Activated naive CD4-positive, alpha-beta T cell treated with anti-CD3 and anti-CD28 coated beads, Interleukin-2, amount 10 ng/mL, durations not matched to agents 7 days and 5 days (primary cell): ENCODE results near the gene ITGB5.
A peak's percentile ranks its signal among the peaks of the same experiment; 100 is the strongest.

Experiments
- CTCF ChIA-PET: fragments of 350-600 bp; sonication (Branson Sonifier 250); formaldehyde crosslinking; loops from one replicate; lab custom pipeline; 2021; ENCODE audit warnings: antibody characterized with exemption; lab: Charles Lee
- DNase-seq: peaks from one replicate; pipeline ENCODE4 v3.0.0-alpha.2; 2020
- H3K27ac Mint-ChIP-seq: one replicate; pipeline ENCODE4 v1.8.0; 2021; ENCODE audit warnings: mild to moderate bottlenecking, moderate library complexity, mixed read lengths
- H3K27me3 Mint-ChIP-seq: one replicate; pipeline ENCODE4 v1.8.0; 2021; ENCODE audit warnings: mild to moderate bottlenecking, mixed read lengths
- H3K36me3 Mint-ChIP-seq: one replicate; pipeline ENCODE4 v1.8.0; 2021; ENCODE audit warnings: mixed read lengths
- H3K4me1 Mint-ChIP-seq: one replicate; pipeline ENCODE4 v1.8.0; 2021; ENCODE audit warnings: mixed read lengths
- H3K4me3 Mint-ChIP-seq: one replicate; pipeline ENCODE4 v1.8.0; 2021; ENCODE audit warnings: mild to moderate bottlenecking, moderate library complexity, mixed read lengths
- H3K9me3 Mint-ChIP-seq: one replicate; pipeline ENCODE4 v1.8.0; 2021; ENCODE audit warnings: mixed read lengths

The ITGB5 gene

GRCh38 chr3:124846189-124846588 lies 41.0 kb downstream of the ITGB5 start:
- Mint-ChIP-seq H3K27me3 (peaks cover 22% of the 10 kb centered on the region), H3K4me1 (no peaks in the 10 kb centered on the region), H3K36me3 (no peaks in the 10 kb centered on the region), H3K9me3 (no peaks in the 10 kb centered on the region), H3K4me3 (no peak overlapping the region), H3K27ac (no peak overlapping the region)
- no peak for DNase-seq
- CTCF ChIA-PET: interaction anchor here (3.0 kb wide), 1 partner anchor 56 kb away, joined by 15 read pairs; no protein-coding TSS in a partner anchor

GRCh38 chr3:124845406-124845805 lies 41.8 kb downstream of the ITGB5 start:
- Mint-ChIP-seq H3K4me3 (no peak overlapping the region), H3K27ac (no peak overlapping the region), H3K4me1 (no peaks in the 10 kb centered on the region), H3K36me3 (no peaks in the 10 kb centered on the region), H3K27me3 (peaks cover 24% of the 10 kb centered on the region), H3K9me3 (no peaks in the 10 kb centered on the region)
- CTCF ChIA-PET: interaction anchor here (3.0 kb wide), 1 partner anchor 57 kb away, joined by 15 read pairs; no protein-coding TSS in a partner anchor
- DNase-seq: no peak

- H3K4me3 Mint-ChIP-seq: no peak overlapping the region
- CTCF ChIA-PET: interaction anchor here (3.0 kb wide), 1 partner anchor 59 kb away, joined by 15 read pairs; no protein-coding TSS in a partner anchor
- no peaks in the 10 kb centered on the region for H3K36me3 Mint-ChIP-seq
- H3K4me1 Mint-ChIP-seq: no peaks in the 10 kb centered on the region
- H3K27ac Mint-ChIP-seq: no peak overlapping the region
- H3K27me3 Mint-ChIP-seq: peaks cover 21% of the 10 kb centered on the region
- no peak for DNase-seq
- no peaks in the 10 kb centered on the region for H3K9me3 Mint-ChIP-seq
Measured at GRCh38 chr3:124843506-124844177, 43.5 kb downstream of the ITGB5 start.

DNA sequence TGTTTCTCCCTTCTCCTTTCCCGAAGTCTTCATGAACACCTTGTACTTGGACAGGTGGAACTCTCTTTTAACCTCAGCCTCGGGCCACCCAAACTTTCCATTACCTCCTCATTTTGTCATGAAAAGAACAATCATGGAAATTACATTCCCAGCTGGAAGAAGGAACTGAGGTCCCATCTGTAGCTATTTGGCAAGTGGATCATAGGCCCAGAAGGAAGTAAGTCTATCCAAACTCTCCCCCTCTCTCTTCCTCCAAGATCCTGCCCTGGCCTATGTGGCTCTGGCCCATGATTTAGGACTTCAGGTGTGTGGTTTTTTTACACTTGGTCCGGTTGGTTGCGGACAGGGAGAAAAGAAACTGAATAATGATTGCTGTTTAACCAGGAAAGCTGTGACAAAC lies 44.1 kb downstream of the ITGB5 start:
- CTCF ChIA-PET: no interaction called here
- H3K4me3 Mint-ChIP-seq: no peak overlapping the region
- no peak for DNase-seq
- H3K27ac Mint-ChIP-seq: no peak overlapping the region
- no peaks in the 10 kb centered on the region for H3K9me3 Mint-ChIP-seq
- peaks cover 21% of the 10 kb centered on the region for H3K27me3 Mint-ChIP-seq
- H3K36me3 Mint-ChIP-seq: no peaks in the 10 kb centered on the region
- no peaks in the 10 kb centered on the region for H3K4me1 Mint-ChIP-seq

DNA sequence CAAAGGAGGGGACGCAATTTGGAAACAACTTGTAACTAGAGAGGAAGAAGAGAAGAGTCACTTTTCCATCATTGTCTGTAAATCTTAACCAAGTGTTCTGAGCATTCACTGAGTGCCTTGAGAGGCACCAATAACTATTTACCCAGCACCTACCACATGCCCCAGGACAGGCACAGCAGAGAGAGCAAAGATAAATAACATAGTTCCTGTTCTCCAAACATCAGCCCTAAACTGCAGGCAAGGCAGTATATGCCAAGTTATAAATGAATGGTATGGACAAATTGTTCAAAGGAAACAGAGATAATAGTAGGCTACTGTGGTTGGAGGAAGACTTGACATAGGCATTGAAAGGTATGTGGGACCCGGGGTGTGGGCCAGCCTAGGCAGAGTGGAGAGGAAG lies 45.6 kb downstream of the ITGB5 start:
- no peak overlapping the region for H3K27ac Mint-ChIP-seq
- peaks cover 2% of the 10 kb centered on the region for H3K4me1 Mint-ChIP-seq
- no peaks in the 10 kb centered on the region for H3K9me3 Mint-ChIP-seq
- CTCF ChIA-PET: no interaction called here
- DNase-seq: no peak
- H3K36me3 Mint-ChIP-seq: no peaks in the 10 kb centered on the region
- H3K4me3 Mint-ChIP-seq: no peak overlapping the region
- H3K27me3 Mint-ChIP-seq: peaks cover 30% of the 10 kb centered on the region

GRCh38 chr3:124840331-124840730 lies 46.8 kb downstream of the ITGB5 start:
- CTCF ChIA-PET: no interaction called here
- no peak for DNase-seq
- Mint-ChIP-seq H3K4me3 (no peak overlapping the region), H3K27me3 (peaks cover 33% of the 10 kb centered on the region), H3K36me3 (no peaks in the 10 kb centered on the region), H3K27ac (no peak overlapping the region), H3K4me1 (peaks cover 9% of the 10 kb centered on the region), H3K9me3 (no peaks in the 10 kb centered on the region)

GRCh38 chr3:124839896-124840295 lies 47.3 kb downstream of the ITGB5 start:
- Mint-ChIP-seq H3K36me3 (no peaks in the 10 kb centered on the region), H3K4me3 (no peak overlapping the region), H3K27me3 (peaks cover 38% of the 10 kb centered on the region), H3K9me3 (no peaks in the 10 kb centered on the region), H3K4me1 (peaks cover 14% of the 10 kb centered on the region), H3K27ac (no peak overlapping the region)
- no peak for DNase-seq
- CTCF ChIA-PET: no interaction called here

DNA sequence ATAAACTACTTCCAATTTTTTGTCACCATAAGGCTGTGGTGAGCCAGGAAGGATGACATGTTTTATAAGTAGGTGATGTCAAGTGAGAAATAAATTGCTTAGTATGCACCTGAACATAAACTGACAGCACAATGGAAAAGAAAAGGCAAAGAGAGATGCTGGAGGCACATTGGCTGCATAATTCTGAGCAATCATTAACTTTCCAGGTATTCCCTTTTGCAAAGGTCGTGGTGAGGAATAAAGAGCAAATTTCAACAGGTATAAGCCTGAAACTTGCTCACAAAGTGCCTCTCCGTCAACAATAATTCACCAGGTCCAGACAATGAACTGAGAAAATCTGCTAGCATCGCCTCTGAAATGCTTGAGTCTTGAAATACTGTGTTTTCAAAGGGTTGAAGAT lies 48.2 kb downstream of the ITGB5 start:
- CTCF ChIA-PET: no interaction called here
- peaks cover 43% of the 10 kb centered on the region for H3K27me3 Mint-ChIP-seq
- H3K27ac Mint-ChIP-seq: no peak overlapping the region
- H3K4me3 Mint-ChIP-seq: no peak overlapping the region
- H3K9me3 Mint-ChIP-seq: no peaks in the 10 kb centered on the region
- DNase-seq: no peak
- peaks cover 20% of the 10 kb centered on the region for H3K4me1 Mint-ChIP-seq
- H3K36me3 Mint-ChIP-seq: no peaks in the 10 kb centered on the region

DNA sequence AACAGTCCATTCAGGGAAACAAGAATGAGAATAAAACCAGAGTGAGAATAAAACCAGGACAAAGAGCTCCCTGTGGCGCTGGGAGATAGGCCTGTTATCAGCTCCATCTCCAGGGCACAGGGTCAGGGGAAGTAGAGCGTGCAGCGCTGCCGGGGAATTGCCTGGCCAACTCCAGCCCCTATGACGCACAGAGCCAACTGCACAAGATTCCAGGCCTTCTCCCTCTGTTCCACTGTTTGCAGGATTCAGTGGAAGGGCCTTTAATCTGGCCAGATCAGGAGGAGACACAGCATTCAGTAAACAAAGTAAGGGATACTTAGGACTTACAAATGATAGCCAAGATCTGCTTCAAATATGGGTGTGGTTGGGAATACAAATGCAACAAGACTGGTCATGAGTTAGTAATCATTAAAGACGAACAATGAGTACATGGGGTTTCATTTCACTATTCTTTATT lies 49.4 kb downstream of the ITGB5 start:
- no peak for DNase-seq
- no peak overlapping the region for H3K4me3 Mint-ChIP-seq
- H3K27ac Mint-ChIP-seq: no peak overlapping the region
- peaks cover 47% of the 10 kb centered on the region for H3K27me3 Mint-ChIP-seq
- peaks cover 22% of the 10 kb centered on the region for H3K4me1 Mint-ChIP-seq
- H3K36me3 Mint-ChIP-seq: no peaks in the 10 kb centered on the region
- CTCF ChIA-PET: interaction anchor here (0.8 kb wide), 1 partner anchor 77 kb away, joined by 3 read pairs; no protein-coding TSS in a partner anchor
- H3K9me3 Mint-ChIP-seq: no peaks in the 10 kb centered on the region

DNA sequence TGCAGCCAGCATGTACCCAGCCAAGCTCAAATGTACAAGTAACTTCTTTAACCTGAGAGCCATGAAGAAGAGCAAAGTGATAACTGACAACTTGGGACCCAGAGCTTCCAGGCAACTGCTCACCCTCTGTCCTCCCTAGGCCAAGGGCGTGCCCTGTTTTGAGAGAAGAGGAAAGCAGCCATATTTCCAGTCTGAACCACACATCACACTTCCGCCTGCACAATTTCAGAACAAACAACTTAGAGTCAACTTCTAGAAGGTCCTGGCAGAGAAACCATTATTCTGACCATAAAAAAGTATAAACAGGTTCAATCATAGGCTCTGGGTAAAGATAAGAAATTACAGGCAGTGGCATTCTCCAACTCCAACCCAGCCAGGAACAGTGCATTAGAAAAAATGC lies 50.1 kb downstream of the ITGB5 start:
- DNase-seq: no peak
- Mint-ChIP-seq H3K4me1 (peaks cover 22% of the 10 kb centered on the region), H3K27ac (peak overlapping the region; percentile 16), H3K27me3 (peaks cover 49% of the 10 kb centered on the region), H3K36me3 (no peaks in the 10 kb centered on the region), H3K9me3 (no peaks in the 10 kb centered on the region), H3K4me3 (no peak overlapping the region)
- CTCF ChIA-PET: interaction anchor here (0.8 kb wide), 1 partner anchor 76 kb away, joined by 3 read pairs; no protein-coding TSS in a partner anchor

DNA sequence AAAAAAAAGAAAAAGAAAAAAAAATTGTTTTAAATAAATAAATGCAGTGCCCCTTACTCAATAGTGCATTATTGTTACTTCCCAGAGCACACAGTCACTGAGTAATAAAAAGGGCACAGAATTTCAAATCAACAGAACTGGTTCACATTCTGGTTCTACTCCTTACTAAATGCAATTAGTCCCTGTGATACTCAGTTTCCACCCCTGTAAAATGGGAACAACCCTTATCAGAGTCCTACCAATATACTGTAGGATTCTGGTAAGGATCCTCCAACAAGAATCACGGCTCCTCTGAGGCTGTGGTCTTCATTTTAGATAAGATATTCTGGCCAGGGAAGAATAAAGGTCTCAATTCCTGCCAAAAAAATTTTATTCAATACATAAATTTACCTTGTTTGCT lies 50.7 kb downstream of the ITGB5 start:
- no peak overlapping the region for H3K4me3 Mint-ChIP-seq
- no peaks in the 10 kb centered on the region for H3K36me3 Mint-ChIP-seq
- CTCF ChIA-PET: no interaction called here
- H3K4me1 Mint-ChIP-seq: peaks cover 22% of the 10 kb centered on the region
- no peak for DNase-seq
- no peak overlapping the region for H3K27ac Mint-ChIP-seq
- peaks cover 52% of the 10 kb centered on the region for H3K27me3 Mint-ChIP-seq
- H3K9me3 Mint-ChIP-seq: no peaks in the 10 kb centered on the region

DNA sequence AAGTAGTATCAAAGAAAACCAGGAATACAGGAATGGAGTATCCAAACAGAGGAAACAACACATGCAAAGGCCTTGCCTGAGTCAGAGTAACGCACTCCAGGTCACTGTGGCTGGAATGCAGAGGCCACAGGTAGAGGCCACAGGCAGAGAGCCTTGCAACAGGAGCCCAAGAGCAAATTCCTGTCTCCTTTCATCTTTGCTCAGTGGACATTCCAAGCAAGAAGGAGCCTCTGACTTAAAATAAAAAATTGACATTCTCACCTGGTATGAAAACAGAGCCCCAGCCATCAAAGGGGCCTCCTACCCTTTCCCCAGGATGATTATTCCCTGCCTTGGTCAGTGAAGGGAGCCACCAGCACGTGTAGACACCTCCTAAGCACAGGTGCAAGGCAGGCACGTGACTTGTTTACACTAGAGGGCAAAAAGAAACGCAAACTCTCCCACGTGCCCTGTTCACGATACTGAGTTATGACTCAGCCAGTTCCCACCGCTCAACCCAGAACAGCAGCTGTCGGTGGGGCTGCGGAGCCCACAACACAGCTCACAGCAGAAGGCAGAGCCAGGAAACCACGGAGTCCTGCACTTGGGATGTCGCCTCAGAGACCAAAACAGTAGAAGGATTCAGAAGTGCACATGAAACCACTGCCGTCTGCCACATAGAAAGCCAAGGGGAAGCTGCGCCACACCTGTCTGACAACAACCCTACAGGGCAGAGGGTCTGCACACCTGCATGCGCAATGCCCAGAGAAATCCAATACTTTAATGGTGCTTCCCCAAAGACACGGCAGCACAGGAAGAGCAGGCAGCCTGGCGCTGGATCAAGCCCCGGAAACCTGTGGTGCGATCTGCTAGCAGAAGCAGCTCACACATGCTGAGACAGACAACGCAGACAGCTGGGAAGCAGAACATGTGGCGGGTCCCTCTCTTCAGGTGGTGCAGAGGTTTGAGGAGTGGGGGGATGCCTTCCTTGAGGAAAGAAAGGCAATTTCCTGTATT lies 52.1 kb downstream of the ITGB5 start:
- peak overlapping the region; percentile 81 for H3K27ac Mint-ChIP-seq
- DNase-seq: peak; percentile 75

GRCh38 chr3:124833710-124834332 lies 53.3 kb downstream of the ITGB5 start:
- DNase-seq: no peak
- H3K36me3 Mint-ChIP-seq: no peaks in the 10 kb centered on the region
- no peaks in the 10 kb centered on the region for H3K9me3 Mint-ChIP-seq
- no peak overlapping the region for H3K4me3 Mint-ChIP-seq
- H3K27ac Mint-ChIP-seq: peak overlapping the region; percentile 13
- peaks cover 22% of the 10 kb centered on the region for H3K4me1 Mint-ChIP-seq
- CTCF ChIA-PET: no interaction called here
- H3K27me3 Mint-ChIP-seq: peaks cover 56% of the 10 kb centered on the region

More for the DNA sequence above, 52.1 kb downstream of the ITGB5 start:
- H3K4me3 Mint-ChIP-seq: peak overlapping the region; percentile 48
- peaks cover 51% of the 10 kb centered on the region for H3K27me3 Mint-ChIP-seq
- CTCF ChIA-PET: no interaction called here
- H3K9me3 Mint-ChIP-seq: no peaks in the 10 kb centered on the region
- peaks cover 22% of the 10 kb centered on the region for H3K4me1 Mint-ChIP-seq
- no peaks in the 10 kb centered on the region for H3K36me3 Mint-ChIP-seq
